Nephron (organoid): ENCODE results near the gene SMIM13.

ENCODE experiments used
- H3K27ac Mint-ChIP-seq, 3 experiments: 2 replicates each; pipeline ENCODE4 v1.8.0; 2020; ENCODE audit warnings: mixed read lengths in 3 of 3, mild to moderate bottlenecking in 2 of 3, moderate library complexity in 1 of 3
- H3K27me3 Mint-ChIP-seq: 2 replicates; pipeline ENCODE4 v1.8.0; 2021; ENCODE audit warnings: low read depth, mild to moderate bottlenecking, moderate library complexity, mixed read lengths
- H3K36me3 Mint-ChIP-seq: 2 replicates; pipeline ENCODE4 v1.8.0; 2020; ENCODE audit warnings: low read depth, mixed read lengths
- H3K4me1 Mint-ChIP-seq: 2 replicates; pipeline ENCODE4 v1.8.0; 2020; ENCODE audit warnings: mixed read lengths
- H3K4me3 Mint-ChIP-seq, 3 experiments: 2 replicates each; pipeline ENCODE4 v1.8.0; 2020; ENCODE audit warnings: mild to moderate bottlenecking in 3 of 3, mixed read lengths in 3 of 3, moderate library complexity in 2 of 3
- H3K9me3 Mint-ChIP-seq: 2 replicates; pipeline ENCODE4 v1.8.0; 2020; ENCODE audit warnings: mixed read lengths
- CTCF ChIP-seq, 3 experiments: fragments of 200-600 bp; sonication (generic); IDR thresholded peaks; one replicate each; pipeline ENCODE4 v1.5.0; 2021; ENCODE audit warnings: antibody characterized with exemption in 3 of 3; ENCODE audit not compliant: unreplicated experiment in 3 of 3

Gene SMIM13

DNA sequence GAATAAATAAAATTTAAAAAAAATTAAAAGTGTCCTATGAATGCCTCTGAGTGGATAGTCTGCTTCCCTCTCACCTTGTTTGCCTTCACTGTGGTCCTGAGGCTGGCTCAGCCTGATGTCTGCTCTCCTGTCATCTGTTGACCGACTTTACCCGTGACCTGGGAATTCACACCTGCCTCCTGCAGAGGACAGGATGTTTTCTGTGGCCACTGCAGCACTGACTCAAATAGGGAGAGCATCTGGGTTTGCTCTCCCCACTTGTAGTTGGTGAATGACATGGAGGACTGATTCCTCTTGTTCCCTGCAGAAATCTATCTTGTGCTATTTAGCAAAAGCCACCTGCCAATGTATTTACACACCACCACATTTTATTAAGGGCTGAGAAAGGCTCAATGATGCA lies 70.3 kb downstream of the SMIM13 start:
- H3K4me3 Mint-ChIP-seq: no peak overlapping the region
- H3K36me3 Mint-ChIP-seq: no peaks in the 10 kb centered on the region
- no peaks in the 10 kb centered on the region for H3K27me3 Mint-ChIP-seq
- H3K4me1 Mint-ChIP-seq: no peaks in the 10 kb centered on the region
- no peak for TF ChIP-seq CTCF (IDR thresholded peaks at IDR 0.05; ENCODE audit: unreplicated experiment in 3 of 3)
- no peak overlapping the region for H3K27ac Mint-ChIP-seq
- no peaks in the 10 kb centered on the region for H3K9me3 Mint-ChIP-seq

- H3K9me3 Mint-ChIP-seq: no peaks in the 10 kb centered on the region
- no peak overlapping the region for H3K27ac Mint-ChIP-seq
- TF ChIP-seq CTCF (IDR thresholded peaks at IDR 0.05; ENCODE audit: unreplicated experiment in 3 of 3): no peak
- H3K36me3 Mint-ChIP-seq: no peaks in the 10 kb centered on the region
- H3K4me1 Mint-ChIP-seq: no peaks in the 10 kb centered on the region
- no peak overlapping the region for H3K4me3 Mint-ChIP-seq
- no peaks in the 10 kb centered on the region for H3K27me3 Mint-ChIP-seq
Observed at GRCh38 chr6:11164717-11165646, 71.3 kb downstream of the SMIM13 start.

DNA sequence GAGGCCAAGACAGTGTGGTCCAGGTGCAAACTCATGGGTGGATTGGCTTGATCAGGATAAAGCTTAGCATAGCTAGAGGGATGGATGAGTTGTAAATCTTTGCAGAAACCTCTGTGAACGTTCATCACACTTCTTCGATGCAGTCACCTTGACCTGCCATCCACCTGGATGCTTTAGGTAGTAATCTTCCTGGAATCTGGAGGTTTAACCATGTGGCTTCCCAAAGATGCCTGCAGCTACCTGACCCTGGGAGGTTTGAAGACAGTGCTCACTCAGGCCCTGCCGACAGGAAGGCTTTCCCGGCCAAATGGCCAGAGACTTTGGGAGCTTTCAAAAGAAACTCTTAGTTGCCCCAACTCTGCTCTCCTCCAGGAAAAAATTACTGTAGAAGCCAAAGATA lies 73.3 kb downstream of the SMIM13 start:
- H3K27ac Mint-ChIP-seq: no peak overlapping the region
- H3K9me3 Mint-ChIP-seq: no peaks in the 10 kb centered on the region
- no peak overlapping the region for H3K4me3 Mint-ChIP-seq
- no peaks in the 10 kb centered on the region for H3K27me3 Mint-ChIP-seq
- no peak for TF ChIP-seq CTCF (IDR thresholded peaks at IDR 0.05; ENCODE audit: unreplicated experiment in 3 of 3)
- H3K4me1 Mint-ChIP-seq: no peaks in the 10 kb centered on the region
- H3K36me3 Mint-ChIP-seq: no peaks in the 10 kb centered on the region

DNA sequence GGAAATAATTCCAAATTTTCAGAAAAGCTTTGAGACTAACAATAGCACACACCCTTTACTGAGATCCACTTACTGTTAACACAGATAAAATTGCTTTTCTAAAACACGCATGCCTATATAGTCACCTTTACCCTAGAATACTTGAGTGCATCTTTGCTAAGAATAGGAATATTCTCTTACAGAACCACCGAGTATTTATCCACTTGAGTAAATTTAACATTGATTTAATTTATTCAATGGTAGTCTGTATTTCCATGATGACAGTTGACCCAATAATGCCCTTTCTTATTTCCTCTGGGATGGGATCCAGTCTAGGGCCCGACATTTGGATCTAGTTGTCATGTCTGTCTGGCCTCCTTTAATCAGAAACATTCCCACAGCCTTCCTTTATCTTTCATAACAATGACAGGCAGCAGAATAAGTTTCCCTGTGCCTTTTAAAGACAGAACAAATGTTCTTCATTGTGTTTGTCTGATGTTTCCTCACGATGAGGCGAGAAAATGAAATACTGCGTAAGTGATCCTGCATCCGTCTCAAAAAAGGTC lies 74.5 kb downstream of the SMIM13 start:
- no peak for TF ChIP-seq CTCF (IDR thresholded peaks at IDR 0.05; ENCODE audit: unreplicated experiment in 3 of 3)
- no peaks in the 10 kb centered on the region for H3K36me3 Mint-ChIP-seq
- H3K27me3 Mint-ChIP-seq: no peaks in the 10 kb centered on the region
- no peaks in the 10 kb centered on the region for H3K9me3 Mint-ChIP-seq
- H3K27ac Mint-ChIP-seq: no peak overlapping the region
- no peaks in the 10 kb centered on the region for H3K4me1 Mint-ChIP-seq
- no peak overlapping the region for H3K4me3 Mint-ChIP-seq

- no peaks in the 10 kb centered on the region for H3K36me3 Mint-ChIP-seq
- H3K27ac Mint-ChIP-seq: peak overlapping the region in 1 of 3 experiments; percentile 13
- H3K27me3 Mint-ChIP-seq: no peaks in the 10 kb centered on the region
- H3K4me1 Mint-ChIP-seq: no peaks in the 10 kb centered on the region
- TF ChIP-seq CTCF (IDR thresholded peaks at IDR 0.05; ENCODE audit: unreplicated experiment in 3 of 3): no peak
- H3K9me3 Mint-ChIP-seq: no peaks in the 10 kb centered on the region
- H3K4me3 Mint-ChIP-seq: no peak overlapping the region
Observed at GRCh38 chr6:11171952-11172351, 78.3 kb downstream of the SMIM13 start.
